MM.1S (cell line): ENCODE measurements around the gene GNE.

Experiments
- DNase-seq: peaks from one replicate; pipeline ENCODE4 v3.0.0-alpha.2; 2015
- H2AFZ ChIP-seq: fragments of 300-600 bp; sonication (generic); 2 replicates; pipeline ENCODE4 v1.6.0; 2016; ENCODE audit warnings: antibody characterized with exemption, low read length
- H3F3A ChIP-seq: fragments of 300-600 bp; sonication (generic); 2 replicates; pipeline ENCODE4 v1.6.1; 2016; ENCODE audit warnings: mild to moderate bottlenecking, antibody characterized with exemption, low read length, moderate library complexity, mixed read lengths; ENCODE audit not compliant: insufficient read depth
- H3K27ac ChIP-seq: fragments of 300-600 bp; sonication (generic); 2 replicates; pipeline ENCODE4 v1.5.1; 2016; ENCODE audit warnings: mild to moderate bottlenecking, low read length
- H3K27me3 ChIP-seq: fragments of 300-600 bp; sonication (generic); replicated peaks from 2 replicates; pipeline ENCODE4 v1.6.0; 2016; ENCODE audit warnings: low read length; ENCODE audit not compliant: insufficient read depth
- H3K36me3 ChIP-seq: fragments of 300-600 bp; sonication (generic); replicated peaks from 2 replicates; pipeline ENCODE4 v1.6.1; 2016; ENCODE audit warnings: mild to moderate bottlenecking, low read length, mixed read lengths; ENCODE audit not compliant: insufficient read depth
- H3K4me1 ChIP-seq: fragments of 300-600 bp; sonication (generic); 2 replicates; pipeline ENCODE4 v1.6.1; 2016; ENCODE audit warnings: low read length, mixed read lengths
- H3K4me2 ChIP-seq: fragments of 300-600 bp; sonication (generic); 2 replicates; pipeline ENCODE4 v1.6.0; 2016; ENCODE audit warnings: low read depth, low read length
- H3K4me3 ChIP-seq: fragments of 300-600 bp; sonication (generic); 2 replicates; pipeline ENCODE4 v1.5.1; 2016; ENCODE audit warnings: low read length, mixed read lengths
- H3K79me2 ChIP-seq: fragments of 300-600 bp; sonication (generic); 2 replicates; pipeline ENCODE4 v1.6.1; 2016; ENCODE audit warnings: mixed run types, low read length, mixed read lengths
- H3K9ac ChIP-seq: fragments of 300-600 bp; sonication (generic); 2 replicates; pipeline ENCODE4 v1.6.1; 2016; ENCODE audit warnings: low read length, mixed read lengths
- H3K9me2 ChIP-seq: fragments of 300-600 bp; sonication (generic); replicated peaks from 2 replicates; pipeline ENCODE4 v1.6.1; 2016; ENCODE audit warnings: mild to moderate bottlenecking, low read length, mixed read lengths; ENCODE audit not compliant: insufficient read depth
- H3K9me3 ChIP-seq: fragments of 300-600 bp; sonication (generic); replicated peaks from 2 replicates; pipeline ENCODE4 v1.6.1; 2016; ENCODE audit warnings: mild to moderate bottlenecking, low read length, mixed read lengths; ENCODE audit not compliant: insufficient read depth
- H4K20me1 ChIP-seq: fragments of 300-600 bp; sonication (generic); 2 replicates; pipeline ENCODE4 v1.6.1; 2016; ENCODE audit warnings: mild to moderate bottlenecking, low read length, moderate library complexity, mixed read lengths; ENCODE audit not compliant: insufficient read depth
- EZH2 ChIP-seq: fragments of 300-600 bp; sonication (generic); optimal IDR thresholded peaks from 2 replicates; pipeline ENCODE3; 2017; ENCODE audit warnings: low read depth, mild to moderate bottlenecking, antibody characterized with exemption, low read length, mixed read lengths
- EZH2phosphoT487 ChIP-seq: fragments of 300-600 bp; sonication (generic); IDR thresholded peaks from 2 replicates; pipeline ENCODE4 v1.6.1; 2018; ENCODE audit warnings: antibody characterized with exemption, low read length
- TF ChIP-seq, protein P1 (sequence below): fragments of 300-600 bp; sonication (generic); IDR thresholded peaks from 2 replicates; pipeline ENCODE4 v1.5.1; 2016; ENCODE audit warnings: antibody characterized with exemption, low read length, mixed read lengths

Gene GNE

DNA sequence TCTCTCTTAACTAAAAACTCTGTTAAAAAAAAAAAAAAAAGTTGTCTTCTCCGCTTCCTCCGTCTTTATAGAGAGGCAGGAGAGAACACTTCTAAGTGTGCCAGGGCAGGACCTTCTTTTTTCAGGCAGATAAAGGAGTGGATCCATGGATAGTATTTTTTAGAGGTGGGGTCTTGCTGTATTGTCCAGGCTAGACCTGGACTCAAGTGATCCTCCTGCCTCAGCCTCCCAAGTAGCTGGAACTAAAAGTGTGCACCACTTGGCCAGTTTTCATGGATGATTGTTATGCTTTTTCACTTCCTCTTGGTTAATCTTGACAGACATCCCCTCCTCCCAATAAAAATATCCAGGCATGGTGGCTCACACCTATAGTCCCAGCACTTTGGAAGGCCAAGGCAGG lies 20.0 kb upstream of the GNE start:
- Histone ChIP-seq H3K9me2 (no peaks in the 10 kb centered on the region), H3K4me3 (no peak overlapping the region), H2AFZ (no peak overlapping the region)

DNA sequence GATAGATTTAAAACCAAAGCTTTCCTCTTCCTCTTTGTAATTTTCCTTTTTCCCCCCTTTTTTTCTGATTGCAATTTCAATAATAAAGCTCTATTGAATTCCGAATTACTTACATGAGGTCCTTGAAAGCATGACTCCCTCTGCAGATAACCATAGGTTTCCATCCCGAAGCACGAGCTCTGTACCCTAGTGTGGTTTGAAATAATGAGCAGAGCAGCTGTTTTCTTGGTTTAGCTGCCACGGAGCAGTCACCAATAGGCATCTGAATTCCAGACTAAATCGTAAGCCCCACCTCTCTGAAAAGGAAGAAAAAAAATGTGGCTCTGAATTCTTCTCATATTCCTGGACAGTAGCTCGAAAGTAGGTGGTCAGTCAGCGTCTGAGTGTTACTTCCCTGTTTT lies 18.5 kb upstream of the GNE start:
- no peak for TF ChIP-seq EZH2
- no peak for TF ChIP-seq EZH2phosphoT487
- TF ChIP-seq, protein P1, sequence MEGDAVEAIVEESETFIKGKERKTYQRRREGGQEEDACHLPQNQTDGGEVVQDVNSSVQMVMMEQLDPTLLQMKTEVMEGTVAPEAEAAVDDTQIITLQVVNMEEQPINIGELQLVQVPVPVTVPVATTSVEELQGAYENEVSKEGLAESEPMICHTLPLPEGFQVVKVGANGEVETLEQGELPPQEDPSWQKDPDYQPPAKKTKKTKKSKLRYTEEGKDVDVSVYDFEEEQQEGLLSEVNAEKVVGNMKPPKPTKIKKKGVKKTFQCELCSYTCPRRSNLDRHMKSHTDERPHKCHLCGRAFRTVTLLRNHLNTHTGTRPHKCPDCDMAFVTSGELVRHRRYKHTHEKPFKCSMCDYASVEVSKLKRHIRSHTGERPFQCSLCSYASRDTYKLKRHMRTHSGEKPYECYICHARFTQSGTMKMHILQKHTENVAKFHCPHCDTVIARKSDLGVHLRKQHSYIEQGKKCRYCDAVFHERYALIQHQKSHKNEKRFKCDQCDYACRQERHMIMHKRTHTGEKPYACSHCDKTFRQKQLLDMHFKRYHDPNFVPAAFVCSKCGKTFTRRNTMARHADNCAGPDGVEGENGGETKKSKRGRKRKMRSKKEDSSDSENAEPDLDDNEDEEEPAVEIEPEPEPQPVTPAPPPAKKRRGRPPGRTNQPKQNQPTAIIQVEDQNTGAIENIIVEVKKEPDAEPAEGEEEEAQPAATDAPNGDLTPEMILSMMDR, result no peak
- Histone ChIP-seq H3K4me1 (no peaks in the 10 kb centered on the region), H3K36me3 (no peaks in the 10 kb centered on the region), H3K27me3 (no peaks in the 10 kb centered on the region), H3K79me2 (no peaks in the 10 kb centered on the region), H3K9me3 (no peaks in the 10 kb centered on the region), H3K9me2 (no peaks in the 10 kb centered on the region), H3K4me2 (no peak overlapping the region), H2AFZ (no peak overlapping the region), H3K27ac (no peak overlapping the region), H3K9ac (no peak overlapping the region), H3F3A (no peaks in the 10 kb centered on the region), H4K20me1 (no peaks in the 10 kb centered on the region), H3K4me3 (no peak overlapping the region)
- DNase-seq, result no peak

More for the DNA sequence above, 20.0 kb upstream of the GNE start:
- no peaks in the 10 kb centered on the region for H3F3A ChIP-seq
- DNase-seq, result no peak
- no peaks in the 10 kb centered on the region for H3K79me2 ChIP-seq
- H4K20me1 ChIP-seq, result no peaks in the 10 kb centered on the region
- no peak overlapping the region for H3K9ac ChIP-seq
- H3K36me3 ChIP-seq, result no peaks in the 10 kb centered on the region
- H3K4me2 ChIP-seq, result no peak overlapping the region
- no peak overlapping the region for H3K27ac ChIP-seq
- no peaks in the 10 kb centered on the region for H3K4me1 ChIP-seq
- H3K27me3 ChIP-seq, result no peaks in the 10 kb centered on the region
- no peaks in the 10 kb centered on the region for H3K9me3 ChIP-seq
- TF ChIP-seq, protein P1, result no peak
- TF ChIP-seq EZH2 (no peak), EZH2phosphoT487 (no peak)

DNA sequence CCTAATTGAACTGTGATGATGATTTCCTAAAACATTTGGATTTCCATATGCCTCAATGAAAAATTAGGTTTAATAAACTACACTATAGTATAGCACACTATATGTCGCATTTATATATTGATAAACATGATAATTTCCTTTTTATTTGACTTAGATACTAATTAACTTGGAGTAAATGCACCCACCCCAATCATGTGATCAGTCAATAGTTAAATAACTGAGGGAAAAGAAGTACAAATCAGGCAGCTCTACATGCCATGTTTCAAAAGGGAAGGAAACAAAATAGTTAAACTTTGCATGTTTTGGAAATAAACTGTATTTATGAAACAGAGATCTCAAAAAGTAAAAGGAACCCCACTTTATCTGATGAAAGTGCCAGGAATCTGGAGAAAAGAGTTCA lies 18.0 kb upstream of the GNE start:
- Histone ChIP-seq H3K79me2 (no peaks in the 10 kb centered on the region), H3K4me2 (no peak overlapping the region), H3K9me3 (no peaks in the 10 kb centered on the region), H3K36me3 (no peaks in the 10 kb centered on the region), H3K27ac (no peak overlapping the region), H3K4me1 (no peaks in the 10 kb centered on the region), H3K4me3 (no peak overlapping the region), H3F3A (no peaks in the 10 kb centered on the region), H3K27me3 (no peaks in the 10 kb centered on the region), H3K9me2 (no peaks in the 10 kb centered on the region), H3K9ac (no peak overlapping the region), H4K20me1 (no peaks in the 10 kb centered on the region), H2AFZ (no peak overlapping the region)
- DNase-seq, result no peak
- TF ChIP-seq EZH2 (no peak), EZH2phosphoT487 (no peak)
- TF ChIP-seq, protein P1, result no peak
